GM18502 (cell line): Measurements from ENCODE around the gene IDI2.
"Not testable (repeated sequence)": the region's sequence is repeated elsewhere in the genome, so short reads cannot be mapped to it uniquely, and the experiment has no call there.

Source experiments
- ATAC-seq: cut with Tn5 transposase; IDR thresholded peaks from one replicate; pipeline ENCODE4 v1.9.1; 2021; ENCODE audit warnings: mild to moderate bottlenecking; ENCODE audit not compliant: unreplicated experiment, poor library complexity

The IDI2 gene

DNA sequence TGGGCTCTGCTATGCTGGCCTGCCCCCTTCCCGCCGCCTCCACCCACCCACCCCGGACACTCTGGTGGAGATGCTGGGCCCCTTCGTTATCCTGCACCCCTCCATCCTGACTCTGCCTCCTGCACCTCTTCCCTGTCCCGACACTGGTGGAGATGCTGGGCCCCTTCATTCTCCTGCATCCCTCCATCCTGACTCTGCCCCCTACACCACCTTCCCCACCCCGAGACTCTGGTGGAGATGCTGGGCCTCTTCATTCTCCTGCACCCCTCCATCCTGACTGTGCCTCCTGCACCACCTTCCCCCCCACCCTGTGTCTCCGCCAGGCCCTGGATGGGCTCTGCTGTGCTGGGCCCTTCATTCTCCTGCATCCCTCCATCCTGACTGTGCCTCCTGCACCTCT, 15.0 kb downstream of the IDI2 start:
- no peak for ATAC-seq

DNA sequence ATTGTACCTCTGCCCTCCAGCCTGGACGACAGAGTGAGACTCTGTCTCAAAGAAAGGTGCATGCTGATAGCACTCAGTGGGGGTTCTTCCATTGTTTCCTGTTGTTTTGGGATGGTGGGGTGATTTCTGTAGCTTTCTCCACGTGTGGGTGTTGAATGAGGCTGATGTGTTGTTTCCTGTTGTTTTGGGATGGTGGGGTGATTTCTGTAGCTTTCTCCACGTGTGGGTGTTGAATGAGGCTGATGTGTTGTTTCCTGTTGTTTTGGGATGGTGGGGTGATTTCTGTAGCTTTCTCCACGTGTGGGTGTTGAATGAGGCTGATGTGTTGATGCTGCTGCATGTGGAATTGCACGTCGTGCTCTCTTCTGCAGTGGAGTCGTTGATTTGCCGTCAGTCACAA, 15.7 kb downstream of the IDI2 start:
- ATAC-seq: not testable (repeated sequence)

DNA sequence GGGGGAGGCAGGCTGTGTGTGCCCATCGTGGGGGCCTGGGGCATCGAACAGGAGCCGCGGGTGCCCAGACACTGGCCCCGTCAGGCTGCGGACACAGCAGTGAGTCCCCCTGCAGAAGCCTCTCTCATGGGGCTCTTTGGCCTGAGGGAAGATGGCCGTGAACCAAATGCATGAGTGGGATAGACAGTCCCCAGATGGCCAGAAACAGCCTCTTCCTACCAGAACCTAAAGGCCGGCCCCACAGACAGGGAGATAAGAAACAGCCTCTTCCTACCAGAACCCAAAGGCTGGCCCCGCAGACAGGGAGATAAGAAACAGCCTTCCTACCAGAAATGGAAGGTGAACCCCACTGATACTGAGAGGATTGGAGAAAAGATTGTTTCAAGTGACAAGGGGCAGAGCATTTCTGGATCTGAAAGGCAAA, 16.6 kb downstream of the IDI2 start:
- ATAC-seq: no peak

- ATAC-seq: no peak
Measured at GRCh38 chr10:1007583-1007982, 18.1 kb downstream of the IDI2 start.

DNA sequence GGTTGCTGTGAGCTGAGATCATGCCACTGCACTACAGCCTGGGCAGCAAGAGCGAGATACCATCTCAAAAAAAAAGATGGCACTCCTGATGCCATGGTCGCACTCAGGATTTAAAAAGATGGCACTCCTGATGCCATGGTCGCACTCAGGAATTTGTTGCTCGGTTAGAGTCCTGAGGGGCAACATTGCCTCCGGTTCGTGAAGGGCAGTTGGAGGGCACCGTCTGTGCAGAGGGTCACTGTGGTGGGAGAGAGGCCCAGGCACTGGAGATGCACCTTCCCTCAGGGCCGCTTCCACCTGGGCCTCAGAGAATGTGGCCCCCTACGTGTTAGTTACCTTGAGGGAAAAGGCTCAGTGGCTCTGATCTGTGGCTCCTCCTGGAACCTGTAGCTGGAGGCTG, 19.1 kb downstream of the IDI2 start:
- no peak for ATAC-seq

GRCh38 chr10:1003884-1004670, 21.6 kb downstream of the IDI2 start:
- ATAC-seq: no peak

DNA sequence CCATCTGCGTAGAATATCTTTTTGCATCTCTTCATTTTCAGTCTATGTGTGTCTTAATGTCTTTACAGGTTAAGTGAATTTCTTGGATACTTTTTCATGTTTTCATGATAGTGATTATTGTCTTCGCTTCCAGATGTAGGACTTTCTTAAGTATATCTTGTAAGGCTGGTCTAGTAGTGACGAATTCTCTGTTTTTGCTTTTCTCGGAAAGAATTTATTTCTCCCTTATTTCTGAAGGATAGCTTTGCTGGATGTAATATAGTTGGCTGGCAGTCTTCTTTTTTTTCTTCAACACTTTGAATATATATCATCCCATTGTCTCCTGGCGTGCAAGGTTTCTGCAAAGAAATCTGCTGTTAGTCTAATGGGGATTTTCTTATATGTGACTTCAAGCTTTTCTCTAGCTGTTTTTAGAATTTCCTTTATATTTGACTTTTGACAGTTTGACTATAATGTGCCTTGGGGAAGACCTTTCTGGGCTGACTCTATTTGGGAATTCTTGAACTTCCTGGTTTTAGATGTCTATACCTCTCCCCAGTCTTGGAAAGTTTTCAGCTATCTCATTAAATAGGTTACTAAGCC, 23.1 kb downstream of the IDI2 start:
- no peak for ATAC-seq

DNA sequence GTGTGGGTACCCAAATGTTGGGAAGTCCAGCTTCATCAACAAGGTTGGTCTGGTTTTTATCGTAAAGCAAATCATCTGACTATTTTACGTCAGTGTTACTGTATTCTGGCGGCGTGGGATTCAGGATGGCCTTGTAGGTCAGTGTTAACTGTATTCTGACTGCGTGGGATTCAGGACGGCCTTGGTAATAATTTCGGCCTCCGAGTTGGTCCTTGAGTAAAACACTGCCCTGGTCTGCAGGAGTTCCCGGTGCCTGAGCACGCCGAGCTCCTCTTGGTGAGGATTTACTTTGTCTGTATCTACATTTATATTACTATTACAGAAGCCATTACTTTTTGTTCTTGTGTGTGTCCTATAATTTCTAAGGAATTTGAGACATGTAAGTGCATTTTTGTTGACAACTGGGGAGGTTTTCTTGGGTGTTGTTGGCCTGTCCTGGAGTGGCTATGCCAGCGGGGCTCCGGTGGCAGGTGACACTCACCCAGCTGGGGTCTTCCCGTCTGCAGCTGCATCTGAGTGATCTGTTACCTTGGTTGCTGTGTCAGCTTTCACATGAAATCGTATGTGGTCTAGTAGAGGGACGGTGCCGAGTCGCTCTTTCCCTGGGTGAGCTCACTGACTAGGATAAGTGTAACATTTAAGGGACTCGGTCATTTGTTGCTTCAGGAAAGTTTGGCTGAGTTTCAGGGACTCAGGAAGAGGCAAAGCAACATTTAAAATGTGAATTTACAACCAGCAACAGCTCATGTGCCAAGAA, 28.2 kb downstream of the IDI2 start:
- ATAC-seq: no peak

GRCh38 chr10:996031-996430, 29.6 kb downstream of the IDI2 start:
- ATAC-seq: no peak

GRCh38 chr10:995559-995926, 30.1 kb downstream of the IDI2 start:
- no peak for ATAC-seq

DNA sequence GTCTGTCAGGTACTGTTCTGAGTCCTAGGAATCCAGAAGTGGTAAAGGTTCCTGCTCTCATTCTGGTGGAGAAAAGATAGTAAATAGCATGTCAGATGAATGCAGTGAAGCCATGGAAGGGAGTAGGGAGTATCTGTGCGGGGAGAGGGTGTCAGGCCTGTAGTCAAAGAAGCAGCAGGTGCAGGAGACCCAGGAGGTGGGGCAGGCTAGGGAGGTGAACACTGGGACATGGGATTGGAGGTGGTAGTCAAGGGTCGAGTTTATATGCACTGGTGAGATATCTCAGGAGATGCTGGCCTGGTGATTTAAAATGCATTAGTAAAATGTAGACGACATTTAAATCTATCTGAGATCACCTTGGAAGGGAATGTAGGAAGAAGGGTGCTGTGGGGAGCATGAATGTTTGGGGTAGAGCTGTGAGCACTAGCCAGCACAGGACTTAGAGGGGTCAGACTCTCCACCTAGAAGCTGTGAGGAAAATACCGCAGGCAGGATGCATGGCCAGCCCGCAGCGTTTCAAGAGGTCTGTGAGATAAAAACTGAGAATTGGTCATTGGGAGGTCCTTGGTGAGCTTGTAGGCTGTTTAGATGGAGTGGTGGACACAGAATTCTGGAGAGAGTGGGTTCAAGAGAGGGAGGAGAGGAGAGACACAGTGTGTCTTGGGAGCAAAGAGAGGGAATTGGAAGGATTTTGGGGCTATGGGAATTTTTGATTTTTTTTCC, 30.7 kb downstream of the IDI2 start:
- ATAC-seq: no peak

DNA sequence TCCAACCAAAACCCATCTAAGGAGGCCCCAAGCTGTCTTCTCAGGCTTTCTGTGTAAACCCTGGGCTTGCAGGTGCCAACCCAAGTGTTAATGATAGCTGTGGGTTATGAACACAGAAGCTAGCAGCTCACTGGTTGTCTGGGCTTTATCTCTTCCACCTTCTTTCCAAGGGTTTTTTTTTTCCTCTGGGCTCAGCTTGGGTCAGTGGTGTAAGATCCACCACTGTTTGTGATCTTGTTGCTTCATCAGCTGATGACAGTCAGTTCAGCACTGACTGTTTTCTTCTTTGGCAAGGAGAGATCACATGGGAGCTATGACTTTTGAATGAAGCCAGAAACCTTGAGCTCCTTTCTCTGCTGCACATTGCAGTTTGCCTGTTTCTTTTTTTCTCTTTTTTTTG, 32.8 kb downstream of the IDI2 start:
- ATAC-seq: no peak

DNA sequence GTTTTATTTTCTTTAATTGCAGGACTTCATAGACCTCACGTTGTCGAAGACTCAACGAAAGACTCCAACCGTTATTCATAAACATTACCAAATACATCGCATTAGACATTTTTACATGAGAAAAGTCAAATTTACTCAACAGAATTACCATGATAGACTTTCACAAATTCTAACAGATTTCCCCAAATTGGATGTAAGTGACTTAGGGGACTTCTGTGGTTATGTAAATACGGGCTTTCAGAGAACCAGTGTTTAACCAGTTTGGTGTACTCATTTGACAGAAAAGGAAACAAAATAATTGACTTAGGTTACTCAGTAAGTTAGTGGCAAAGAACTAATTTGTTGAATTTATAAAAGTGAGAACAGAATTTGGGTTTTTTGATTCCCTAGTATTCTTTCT, 33.2 kb downstream of the IDI2 start:
- no peak for ATAC-seq

GRCh38 chr10:990808-991207, 34.9 kb downstream of the IDI2 start:
- ATAC-seq: no peak

DNA sequence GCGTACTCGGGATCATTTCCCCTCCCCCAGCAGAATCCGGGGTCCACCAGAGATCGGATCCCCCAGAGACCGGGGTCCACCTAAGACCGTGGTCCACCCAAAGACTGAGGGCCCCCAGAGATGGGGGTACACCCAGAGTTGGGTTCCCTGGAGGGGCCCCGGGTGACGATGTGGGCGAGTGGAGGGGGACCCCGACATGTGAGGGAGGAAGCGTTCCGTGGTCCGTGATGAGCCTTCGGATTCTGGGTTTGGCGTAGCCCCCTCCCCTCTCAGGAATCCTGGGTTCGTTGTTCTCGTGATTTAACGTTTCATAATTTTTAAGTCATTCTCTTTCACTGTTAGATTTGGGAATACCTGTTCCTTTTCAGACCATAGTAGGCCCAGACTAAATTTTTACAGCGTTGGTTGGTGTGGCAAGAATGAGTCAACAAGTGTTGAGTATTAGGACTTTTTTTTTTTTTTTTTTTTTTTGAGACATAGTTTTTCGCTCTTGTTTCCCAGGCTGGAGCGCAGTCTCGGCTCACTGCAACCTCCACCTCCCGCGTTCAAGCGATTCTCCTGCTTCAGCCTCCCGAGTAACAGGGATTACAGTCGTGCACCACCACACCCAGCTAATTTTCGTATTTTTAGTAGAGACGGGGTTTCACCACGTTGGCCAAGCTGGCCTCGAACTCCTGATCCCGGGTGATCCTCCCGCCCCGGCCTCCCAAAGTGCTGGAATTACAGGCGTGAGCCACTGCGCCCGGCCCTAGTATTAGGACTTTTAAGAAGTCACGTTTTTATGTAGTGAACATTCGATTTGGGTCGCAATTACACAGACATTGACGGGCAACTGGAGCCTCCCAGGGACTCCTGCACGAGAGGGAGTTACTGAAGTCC, 36.8 kb downstream of the IDI2 start:
- peak; percentile 24 for ATAC-seq

DNA sequence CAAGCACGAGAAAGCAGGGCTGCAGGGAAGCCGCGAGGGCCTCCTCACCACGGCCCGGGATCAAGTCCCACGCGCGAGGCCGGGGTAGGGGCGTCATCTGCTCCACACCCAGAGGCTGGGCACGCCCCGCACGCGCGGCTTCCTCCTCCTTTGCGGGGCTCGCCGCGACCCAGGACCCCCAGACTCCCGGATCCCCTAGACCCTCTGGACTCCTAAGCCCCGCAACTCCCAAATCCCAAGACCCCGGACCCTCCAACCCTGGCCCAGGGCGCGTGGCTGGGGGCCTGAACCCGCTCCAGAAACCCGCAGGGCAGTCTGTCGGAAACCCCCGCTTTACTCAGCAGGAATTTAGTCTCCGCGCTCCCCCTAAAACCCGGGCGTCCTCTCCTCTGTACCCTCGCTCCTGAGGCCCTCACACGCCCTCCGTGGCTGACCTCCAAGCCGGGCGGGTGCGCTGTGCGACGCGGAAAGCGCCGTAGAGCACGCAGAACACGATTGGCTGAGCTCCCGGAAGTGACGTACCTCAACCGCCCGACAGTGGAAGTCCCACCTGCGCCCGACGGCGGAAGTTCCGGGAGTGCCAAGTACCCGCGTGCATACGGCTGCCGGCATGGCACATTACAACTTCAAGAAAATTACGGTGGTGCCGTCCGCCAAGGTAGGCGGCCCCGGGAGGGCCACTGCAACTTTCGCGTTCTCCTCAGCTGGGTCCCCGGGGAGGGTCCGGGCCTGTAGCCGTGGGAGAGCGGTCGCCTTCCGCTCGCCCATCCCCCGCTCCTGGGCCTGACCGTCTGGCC, 37.6 kb downstream of the IDI2 start, which contains the start of gene GTPBP4:
GTPBP4 (plus strand) TSS at position 565 of the 797 bp plus-strand sequence; CDS start at position 611, 46 bp downstream.
- peak; percentile 96 for ATAC-seq

DNA sequence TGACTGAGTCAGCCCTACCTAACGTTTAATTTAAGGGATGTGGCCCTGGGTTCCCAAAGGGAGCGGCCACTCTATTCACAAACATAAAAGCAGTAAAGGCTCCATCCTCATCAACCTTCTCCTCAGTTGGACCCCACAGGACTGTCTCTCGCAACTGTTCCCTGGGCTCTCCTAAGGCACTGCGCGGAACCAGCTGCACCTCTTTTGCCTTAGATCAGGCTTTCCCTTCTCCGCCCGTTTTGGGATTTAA, 38.1 kb downstream of the IDI2 start:
- ATAC-seq: no peak

GRCh38 chr10:986881-987619, 38.6 kb downstream of the IDI2 start:
- ATAC-seq: no peak
